ENCODE results near the gene ASB10. TPM values are rescaled to one million over a fixed set of nuclear protein-coding genes. Genes with fewer than 3 reads are reported as not detected.

Gene ASB10
- total RNA-seq, 1 experiment from 2014 or later: not detected

- DNase-seq (ENCODE audit: extremely low read depth, low read depth): no peak
Measured at GRCh38 chr7:151126491-151127137, 60.4 kb downstream of the ASB10 start.

- no peak for DNase-seq (ENCODE audit: extremely low read depth, low read depth)
Measured at GRCh38 chr7:151125846-151126481, 61.1 kb downstream of the ASB10 start.

Other genes starting within 250 kb of the ASB10 start
- gene KCNH2, start 208.9 kb downstream of the ASB10 start, total RNA-seq (2014; rRNA removed; shearing (Covaris generic)): 0.27 and 0.58 TPM in 2 replicates
- 0.30 and 0.46 TPM in 2 replicates for gene NOS3, start 196.2 kb downstream of the ASB10 start, total RNA-seq (2014; rRNA removed; shearing (Covaris generic))
- gene ATG9B, start 162.8 kb downstream of the ASB10 start, total RNA-seq (2014; rRNA removed; shearing (Covaris generic)): 0.25 TPM in 1 of 2 replicates, not detected in the other
- gene ABCB8, start 158.8 kb downstream of the ASB10 start, total RNA-seq (2014; rRNA removed; shearing (Covaris generic)): 26.8 and 32.7 TPM in 2 replicates
- 1.1 and 2.0 TPM in 2 replicates for gene ASIC3, start 138.7 kb downstream of the ASB10 start, total RNA-seq (2014; rRNA removed; shearing (Covaris generic))
- gene CDK5, start 129.4 kb downstream of the ASB10 start, total RNA-seq (2014; rRNA removed; shearing (Covaris generic)): 10.8 and 13.1 TPM in 2 replicates
- gene SLC4A2, start 127.7 kb downstream of the ASB10 start, total RNA-seq (2014; rRNA removed; shearing (Covaris generic)): 199 and 223 TPM in 2 replicates
- gene FASTK, start 106.4 kb downstream of the ASB10 start, total RNA-seq (2014; rRNA removed; shearing (Covaris generic)): 63.4 and 77.1 TPM in 2 replicates
- gene TMUB1, start 103.8 kb downstream of the ASB10 start, total RNA-seq (2014; rRNA removed; shearing (Covaris generic)): 35.2 and 46.6 TPM in 2 replicates
- gene AGAP3, start 100.8 kb downstream of the ASB10 start, total RNA-seq (2014; rRNA removed; shearing (Covaris generic)): 39.6 and 43.2 TPM in 2 replicates
- gene GBX1, start 19.6 kb downstream of the ASB10 start, total RNA-seq (2014; rRNA removed; shearing (Covaris generic)): not detected in 2 replicates
- not detected in 2 replicates for gene H2BK1, start 23.2 kb upstream of the ASB10 start, total RNA-seq (2014; rRNA removed; shearing (Covaris generic))
- gene ABCF2, start 40.0 kb upstream of the ASB10 start, total RNA-seq (2014; rRNA removed; shearing (Covaris generic)): 70.0 and 73.6 TPM in 2 replicates
- gene CHPF2, start 45.2 kb upstream of the ASB10 start, total RNA-seq (2014; rRNA removed; shearing (Covaris generic)): 33.3 and 33.7 TPM in 2 replicates
- gene SMARCD3, start 61.4 kb upstream of the ASB10 start, total RNA-seq (2014; rRNA removed; shearing (Covaris generic)): 39.0 and 43.5 TPM in 2 replicates
- gene NUB1, start 154.6 kb upstream of the ASB10 start, total RNA-seq (2014; rRNA removed; shearing (Covaris generic)): 74.6 and 83.1 TPM in 2 replicates
- gene WDR86, start 222.8 kb upstream of the ASB10 start, total RNA-seq (2014; rRNA removed; shearing (Covaris generic)): not detected in 2 replicates